Measurements from ENCODE around the gene FAM168A. TPM values are rescaled to one million over a fixed set of nuclear protein-coding genes. Genes with fewer than 3 reads are reported as not detected.

FAM168A gene
- polyA plus RNA-seq, 6 donors from 2014 or later, result 0.04 to 4.1 (median 2.4) TPM

GRCh38 chr11:73538381-73538872 is 59.5 kb downstream of the FAM168A start:
- Mint-ChIP-seq H3K4me3 (peak overlapping the region in 1 of 8 donors; percentile 37), H3K36me3 (peaks cover 0 to 9% of the 10 kb centered on the region in 2 donors), H3K27ac (peak overlapping the region in 2 of 6 donors; percentile 56 to 81), H3K4me1 (peaks cover 16 to 22% (median 18%) of the 10 kb centered on the region in 3 donors), H3K9me3 (no peaks in the 10 kb centered on the region), H3K27me3 (no peaks in the 10 kb centered on the region)
- ATAC-seq (ENCODE audit: low read depth in 2 of 2) (peak; percentile 25 to 28), DNase-seq (no peak)

DNA sequence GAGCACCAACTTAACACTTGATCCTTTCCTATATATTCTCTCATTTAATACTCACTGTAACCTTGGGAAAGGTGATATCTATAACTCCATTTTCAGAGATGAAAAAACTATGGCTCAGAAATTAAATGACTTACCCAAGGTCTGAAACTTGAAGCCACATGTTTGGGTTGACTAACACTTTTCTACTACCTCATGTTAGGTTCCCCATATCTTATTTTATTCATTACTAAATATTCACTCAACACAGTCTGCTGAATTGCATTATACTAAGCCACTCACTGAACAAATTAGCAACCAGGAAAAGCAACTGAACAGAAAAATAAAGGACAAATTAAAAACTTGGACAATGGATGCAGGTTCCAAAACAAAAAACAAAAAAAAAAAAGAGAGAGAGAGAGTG is 59.9 kb downstream of the FAM168A start:
- no peaks in the 10 kb centered on the region for H3K9me3 Mint-ChIP-seq
- no peak for DNase-seq
- no peak overlapping the region for H3K4me3 Mint-ChIP-seq

DNA sequence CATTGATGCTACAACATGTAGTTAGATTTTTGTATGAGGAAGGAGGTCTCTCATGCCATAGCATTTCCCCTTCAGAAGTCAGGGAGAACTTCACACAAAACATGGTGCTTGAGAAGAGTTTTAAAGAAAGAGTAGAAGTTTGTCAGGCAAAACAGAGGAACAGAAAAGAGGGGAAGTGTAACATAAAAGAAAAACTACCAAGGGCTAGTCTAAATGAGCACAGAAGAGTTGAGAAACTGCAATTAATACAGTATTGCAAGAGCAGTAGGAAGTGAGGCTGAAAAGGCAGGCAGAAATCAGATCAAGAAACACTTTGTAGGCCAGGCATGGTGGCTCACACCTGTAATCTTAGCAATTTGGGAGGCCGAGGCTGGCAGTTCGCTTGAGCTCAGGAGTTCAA is 61.0 kb downstream of the FAM168A start:
- Mint-ChIP-seq H3K27ac (no peak overlapping the region), H3K4me3 (no peak overlapping the region)

More for the DNA sequence above, 59.9 kb downstream of the FAM168A start:
- Mint-ChIP-seq H3K36me3 (peaks cover 0 to 9% of the 10 kb centered on the region in 2 donors), H3K4me1 (peaks cover 16 to 22% (median 17%) of the 10 kb centered on the region in 3 donors), H3K27ac (no peak overlapping the region), H3K27me3 (no peaks in the 10 kb centered on the region)
- no peak for ATAC-seq (ENCODE audit: low read depth in 2 of 2)

GRCh38 chr11:73532310-73532709 is 65.6 kb downstream of the FAM168A start:
- Mint-ChIP-seq H3K27me3 (no peaks in the 10 kb centered on the region), H3K4me1 (peaks cover 26 to 29% (median 28%) of the 10 kb centered on the region in 3 donors), H3K9me3 (no peaks in the 10 kb centered on the region), H3K4me3 (no peak overlapping the region), H3K27ac (peak overlapping the region in 1 of 6 donors; percentile 58), H3K36me3 (peaks cover 0 to 9% of the 10 kb centered on the region in 2 donors)
- DNase-seq (no peak), ATAC-seq (ENCODE audit: low read depth in 2 of 2) (no peak)

More for the DNA sequence above, 61.0 kb downstream of the FAM168A start:
- Mint-ChIP-seq H3K36me3 (peaks cover 0 to 9% of the 10 kb centered on the region in 2 donors), H3K4me1 (peaks cover 17 to 19% (median 17%) of the 10 kb centered on the region in 3 donors), H3K9me3 (no peaks in the 10 kb centered on the region), H3K27me3 (no peaks in the 10 kb centered on the region)
- no peak for DNase-seq
- ATAC-seq (ENCODE audit: low read depth in 2 of 2), result no peak

DNA sequence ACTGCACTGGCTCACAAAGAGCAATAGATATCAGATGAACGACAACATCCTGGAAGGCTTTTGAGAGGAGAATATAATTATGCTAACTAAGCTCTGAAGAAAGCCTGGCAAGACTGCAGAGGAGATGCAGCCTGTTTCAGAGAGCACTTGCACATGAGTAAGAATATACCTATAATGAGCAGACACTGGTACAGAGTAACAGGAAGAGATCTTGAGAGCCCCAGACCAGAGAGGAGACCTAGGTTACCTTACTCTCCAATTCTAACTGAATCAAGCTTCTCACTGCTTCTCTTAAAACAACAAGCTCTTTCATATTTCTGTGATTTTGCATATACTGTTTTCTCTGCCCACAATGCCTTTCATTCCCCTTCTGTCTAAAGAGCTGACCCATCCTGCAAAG is 66.5 kb downstream of the FAM168A start:
- Mint-ChIP-seq H3K9me3 (no peaks in the 10 kb centered on the region), H3K4me3 (no peak overlapping the region), H3K27me3 (no peaks in the 10 kb centered on the region), H3K36me3 (peaks cover 0 to 5% of the 10 kb centered on the region in 2 donors), H3K4me1 (peaks cover 24 to 29% (median 26%) of the 10 kb centered on the region in 3 donors), H3K27ac (peak overlapping the region in 1 of 6 donors; percentile 33)
- ATAC-seq (ENCODE audit: low read depth in 2 of 2) (no peak), DNase-seq (no peak)

DNA sequence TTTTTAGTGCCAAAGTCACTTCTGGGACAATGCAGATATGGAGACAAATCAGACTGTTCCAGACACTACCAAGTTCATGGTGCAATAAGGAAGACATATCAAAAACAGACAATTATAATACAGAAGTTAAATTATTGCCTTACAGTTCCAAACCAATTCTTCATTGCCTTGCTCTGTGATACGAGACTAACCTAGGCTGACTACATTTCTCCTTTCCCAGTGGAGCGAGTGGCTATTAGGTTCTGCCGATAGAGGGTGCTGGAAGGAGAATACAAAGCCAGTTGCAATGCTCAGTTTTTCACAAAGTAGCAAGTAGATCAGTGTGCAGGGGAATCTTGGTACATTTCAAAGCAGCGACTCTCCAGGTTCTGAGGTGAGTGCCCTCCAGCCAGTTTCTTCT is 67.8 kb downstream of the FAM168A start:
- DNase-seq, result no peak
- H3K27ac Mint-ChIP-seq, result peak overlapping the region in 1 of 6 donors; percentile 51
- no peaks in the 10 kb centered on the region for H3K27me3 Mint-ChIP-seq
- peaks cover 24 to 29% (median 26%) of the 10 kb centered on the region in 3 donors for H3K4me1 Mint-ChIP-seq
- H3K36me3 Mint-ChIP-seq, result peaks cover 0 to 5% of the 10 kb centered on the region in 2 donors
- no peak overlapping the region for H3K4me3 Mint-ChIP-seq
- peak in 1 of 2 donors; percentile 20 for ATAC-seq (ENCODE audit: low read depth in 2 of 2)
- no peaks in the 10 kb centered on the region for H3K9me3 Mint-ChIP-seq

DNA sequence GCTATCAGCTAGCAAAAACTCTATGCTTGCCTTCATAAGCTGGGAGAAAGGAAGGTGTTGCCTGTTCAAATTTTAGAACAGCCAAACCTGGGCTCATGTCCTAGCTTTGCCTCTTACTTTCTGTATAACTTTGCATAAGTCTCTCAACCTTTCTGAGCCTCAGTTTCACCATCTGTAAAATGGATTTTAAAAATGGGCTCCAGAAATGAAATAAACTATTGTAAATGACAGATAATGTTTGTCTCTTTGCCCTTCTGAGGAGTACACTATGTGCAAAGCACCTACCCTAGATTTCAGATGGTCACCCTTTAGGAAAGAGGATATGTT is 68.7 kb downstream of the FAM168A start:
- H3K27ac Mint-ChIP-seq, result no peak overlapping the region
- H3K36me3 Mint-ChIP-seq, result peaks cover 0 to 5% of the 10 kb centered on the region in 2 donors
- peak overlapping the region in 3 of 8 donors; percentile 63 to 84 (median 72) for H3K4me3 Mint-ChIP-seq
- peaks cover 0 to 1% (median 0%) of the 10 kb centered on the region in 7 donors for H3K9me3 Mint-ChIP-seq
- DNase-seq, result no peak
- no peaks in the 10 kb centered on the region for H3K27me3 Mint-ChIP-seq
- no peak for ATAC-seq (ENCODE audit: low read depth in 2 of 2)
- H3K4me1 Mint-ChIP-seq, result peaks cover 24 to 29% (median 26%) of the 10 kb centered on the region in 3 donors

DNA sequence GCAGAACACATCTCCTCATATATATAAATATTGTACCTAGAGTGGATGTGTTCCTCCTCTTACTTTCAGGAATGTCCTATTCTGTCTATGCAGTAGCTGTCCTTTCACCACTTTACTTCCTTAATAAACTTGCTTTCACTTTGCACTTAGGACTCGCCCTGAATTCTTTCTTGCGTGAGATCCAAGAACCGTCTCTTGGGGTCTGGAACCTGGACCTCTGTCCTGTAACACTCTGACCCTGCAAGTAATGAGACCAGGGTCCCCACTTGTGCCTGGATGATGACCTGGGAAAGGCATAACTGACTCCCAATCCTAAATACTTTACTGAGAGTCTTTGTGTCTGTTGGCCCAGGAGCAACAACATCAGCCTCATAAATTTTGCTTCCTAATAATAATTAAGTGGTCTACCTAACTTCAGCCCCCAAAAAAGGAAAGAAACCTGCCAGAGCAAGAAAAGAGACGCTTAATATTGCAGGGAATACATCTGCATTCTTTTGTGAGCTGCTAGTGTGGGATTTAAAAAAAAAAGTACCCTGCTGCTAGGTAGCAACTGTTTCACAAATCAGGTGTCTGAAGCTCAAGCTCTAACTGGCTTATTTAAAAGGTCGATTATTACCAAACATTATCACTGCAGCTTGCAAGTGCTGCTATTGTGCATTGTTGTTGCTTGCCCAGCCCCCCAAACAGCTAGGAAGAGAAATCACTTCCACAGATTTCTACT is 69.3 kb downstream of the FAM168A start:
- no peak for ATAC-seq (ENCODE audit: low read depth in 2 of 2)
- no peaks in the 10 kb centered on the region for H3K36me3 Mint-ChIP-seq
- peaks cover 24 to 29% (median 28%) of the 10 kb centered on the region in 3 donors for H3K4me1 Mint-ChIP-seq
- peaks cover 0 to 1% (median 0%) of the 10 kb centered on the region in 7 donors for H3K9me3 Mint-ChIP-seq
- H3K27me3 Mint-ChIP-seq, result no peaks in the 10 kb centered on the region
- H3K4me3 Mint-ChIP-seq, result peak overlapping the region; percentile 36 to 90 (median 76)
- no peak for DNase-seq
- peak overlapping the region; percentile 48 to 86 (median 68) for H3K27ac Mint-ChIP-seq

GRCh38 chr11:73528013-73528412 is 69.9 kb downstream of the FAM168A start:
- Mint-ChIP-seq H3K27ac (no peak overlapping the region), H3K4me3 (no peak overlapping the region)

DNA sequence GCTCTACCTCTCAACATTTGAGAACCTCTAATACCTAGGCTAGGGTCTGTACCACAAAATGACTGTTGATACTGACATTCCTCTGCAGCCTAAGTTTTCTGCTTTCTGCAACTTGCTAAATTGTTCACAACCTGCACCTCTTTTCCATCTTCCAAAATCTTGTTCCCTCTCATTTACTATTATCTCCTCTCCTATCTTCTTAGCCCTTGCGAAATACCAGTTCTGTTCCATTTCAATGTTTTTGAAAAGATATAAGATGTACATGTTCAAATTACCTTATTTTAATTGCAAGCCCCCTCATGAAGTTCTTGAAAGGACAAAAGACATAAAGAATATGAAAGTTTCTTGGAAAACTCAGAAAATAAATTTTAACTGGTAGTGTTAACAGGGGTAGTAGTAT is 72.3 kb downstream of the FAM168A start:
- Mint-ChIP-seq H3K9me3 (peaks cover 0 to 1% (median 0%) of the 10 kb centered on the region in 7 donors), H3K4me1 (peaks cover 20 to 38% (median 34%) of the 10 kb centered on the region in 3 donors), H3K36me3 (no peaks in the 10 kb centered on the region), H3K4me3 (no peak overlapping the region), H3K27me3 (no peaks in the 10 kb centered on the region), H3K27ac (no peak overlapping the region)
- DNase-seq (no peak), ATAC-seq (ENCODE audit: low read depth in 2 of 2) (no peak)

More at GRCh38 chr11:73528013-73528412, 69.9 kb downstream of the FAM168A start:
- no peak for ATAC-seq (ENCODE audit: low read depth in 2 of 2)
- no peaks in the 10 kb centered on the region for H3K27me3 Mint-ChIP-seq
- no peaks in the 10 kb centered on the region for H3K36me3 Mint-ChIP-seq
- H3K9me3 Mint-ChIP-seq, result peaks cover 0 to 1% (median 0%) of the 10 kb centered on the region in 7 donors
- no peak for DNase-seq
- H3K4me1 Mint-ChIP-seq, result peaks cover 24 to 33% (median 31%) of the 10 kb centered on the region in 3 donors

GRCh38 chr11:73524774-73525173 is 73.1 kb downstream of the FAM168A start:
- DNase-seq (no peak), ATAC-seq (ENCODE audit: low read depth in 2 of 2) (no peak)
- Mint-ChIP-seq H3K27ac (no peak overlapping the region), H3K4me1 (peaks cover 13 to 39% (median 28%) of the 10 kb centered on the region in 3 donors), H3K9me3 (peaks cover 0 to 1% (median 0%) of the 10 kb centered on the region in 7 donors), H3K4me3 (no peak overlapping the region), H3K36me3 (no peaks in the 10 kb centered on the region), H3K27me3 (no peaks in the 10 kb centered on the region)

DNA sequence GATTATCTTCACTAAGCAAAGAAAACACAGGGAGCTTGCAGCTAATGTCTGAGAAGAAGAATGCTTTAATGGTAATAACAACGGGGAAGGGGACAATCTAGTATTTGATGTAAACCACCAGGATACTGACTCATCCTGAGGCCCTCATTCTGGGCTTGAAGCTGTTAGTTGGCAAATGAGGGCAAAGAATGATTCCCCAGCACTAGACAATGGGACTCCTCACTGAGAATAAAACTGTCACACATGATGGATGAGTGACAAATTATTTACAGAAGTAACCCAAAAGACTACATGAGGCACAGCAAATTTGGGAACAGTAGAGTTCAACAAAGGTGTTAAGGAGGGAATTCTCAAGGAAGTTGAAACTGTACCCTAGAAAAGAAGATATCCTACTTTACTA is 76.3 kb downstream of the FAM168A start:
- no peak overlapping the region for H3K4me3 Mint-ChIP-seq
- ATAC-seq (ENCODE audit: low read depth in 2 of 2), result no peak
- no peaks in the 10 kb centered on the region for H3K27me3 Mint-ChIP-seq
- DNase-seq, result no peak
- H3K27ac Mint-ChIP-seq, result peak overlapping the region in 1 of 6 donors; percentile 45
- no peaks in the 10 kb centered on the region for H3K36me3 Mint-ChIP-seq
- peaks cover 9 to 32% (median 13%) of the 10 kb centered on the region in 3 donors for H3K4me1 Mint-ChIP-seq
- peaks cover 0 to 1% (median 0%) of the 10 kb centered on the region in 7 donors for H3K9me3 Mint-ChIP-seq

- no peak overlapping the region for H3K4me3 Mint-ChIP-seq
- no peaks in the 10 kb centered on the region for H3K27me3 Mint-ChIP-seq
- DNase-seq, result no peak
- H3K4me1 Mint-ChIP-seq, result peaks cover 9 to 32% (median 13%) of the 10 kb centered on the region in 3 donors
- H3K36me3 Mint-ChIP-seq, result no peaks in the 10 kb centered on the region
- H3K9me3 Mint-ChIP-seq, result peaks cover 0 to 1% (median 0%) of the 10 kb centered on the region in 7 donors
- ATAC-seq (ENCODE audit: low read depth in 2 of 2), result peak; percentile 23 to 34
- peak overlapping the region in 1 of 6 donors; percentile 61 for H3K27ac Mint-ChIP-seq
Measured at GRCh38 chr11:73520353-73521061, 77.4 kb downstream of the FAM168A start.
